NCI-H2171 treated with DMSO at 0.1 percent for 48 hours (cell line): ENCODE measurements around the gene MRPS18C.
"Not testable (repeated sequence)": the region's sequence is repeated elsewhere in the genome, so short reads cannot be mapped to it uniquely, and the experiment has no call there.

ENCODE experiments used
- DNase-seq: peaks from one replicate; lab custom pipeline; 2025; lab: John Stamatoyannopoulos, UW

MRPS18C gene

DNA sequence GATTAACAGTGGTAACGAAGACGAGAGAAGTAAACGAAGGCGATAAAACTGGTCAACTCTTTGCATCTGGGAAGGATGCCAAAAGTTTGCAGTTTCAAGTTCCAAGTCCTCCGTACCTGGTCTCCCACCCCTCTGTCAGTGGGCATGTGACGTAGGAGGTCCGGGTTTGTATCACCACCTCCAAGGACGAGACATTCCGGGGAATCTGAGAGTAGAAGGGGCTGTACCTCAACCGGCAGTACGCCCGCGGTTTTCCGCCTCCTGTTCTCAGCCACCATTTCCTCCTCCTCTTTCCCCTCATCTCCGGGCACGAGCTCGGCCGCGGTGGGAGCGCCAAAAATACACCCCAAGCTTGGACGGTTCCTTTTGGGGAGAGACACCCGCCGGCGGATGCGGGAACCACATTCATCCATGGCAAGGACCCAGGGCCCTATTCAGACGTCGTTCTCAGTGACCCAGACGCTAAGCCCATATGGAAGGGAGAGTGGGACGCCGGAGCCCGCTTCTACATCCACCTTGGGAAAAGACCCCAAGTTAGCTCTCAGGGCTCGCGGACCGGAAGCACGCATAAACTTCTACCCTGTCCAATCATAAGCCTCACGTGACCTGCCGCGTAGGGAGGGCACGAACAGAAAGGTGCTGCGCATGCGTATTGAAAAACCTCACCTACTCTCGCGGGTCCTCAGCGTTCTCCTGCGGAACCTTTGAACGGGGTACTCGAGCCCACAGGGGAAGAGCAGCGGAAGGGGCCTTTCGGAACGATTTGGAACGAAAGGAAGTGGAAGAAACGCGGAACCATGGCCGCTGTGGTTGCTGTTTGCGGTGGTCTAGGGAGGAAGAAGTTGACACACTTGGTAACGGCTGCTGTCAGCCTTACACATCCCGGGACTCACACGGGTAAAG is at the start of gene MRPS18C, which contains the start of gene HELQ:
Gene MRPS18C, plus strand, starts transcription at position 778 of the 903 bp plus-strand sequence. Its CDS starts 20 bp downstream, at position 798.
Gene HELQ, minus strand, starts transcription at position 543 of the 903 bp plus-strand sequence. Its CDS starts 130 bp downstream, at position 413.
- DNase-seq: peak; percentile 95

- no peak for DNase-seq
Observed at GRCh38 chr4:83408908-83409307, 47.0 kb upstream of the MRPS18C start.

GRCh38 chr4:83413676-83414075 is 42.2 kb upstream of the MRPS18C start:
- no peak for DNase-seq

DNA sequence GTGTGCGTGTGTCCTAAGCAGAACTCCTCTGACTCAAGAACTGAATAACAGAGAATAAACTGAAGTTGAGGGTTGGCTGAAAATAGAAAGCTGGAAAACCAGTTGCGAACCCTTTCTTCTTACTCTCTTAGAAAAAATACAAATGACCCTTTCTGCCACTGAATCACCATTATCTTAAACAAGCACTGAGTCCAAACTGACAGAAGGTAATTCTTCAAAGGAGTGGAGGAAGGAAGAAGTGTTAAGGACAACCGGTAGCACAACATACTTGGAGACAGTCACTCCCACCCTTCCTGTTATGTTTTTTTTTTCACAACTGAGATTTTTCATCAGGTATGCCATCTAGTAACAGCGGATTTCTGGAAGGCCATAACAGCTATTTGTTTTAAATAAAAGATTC is 38.3 kb upstream of the MRPS18C start:
- DNase-seq: no peak

- no peak for DNase-seq
Observed at GRCh38 chr4:83418211-83418610, 37.6 kb upstream of the MRPS18C start.

DNA sequence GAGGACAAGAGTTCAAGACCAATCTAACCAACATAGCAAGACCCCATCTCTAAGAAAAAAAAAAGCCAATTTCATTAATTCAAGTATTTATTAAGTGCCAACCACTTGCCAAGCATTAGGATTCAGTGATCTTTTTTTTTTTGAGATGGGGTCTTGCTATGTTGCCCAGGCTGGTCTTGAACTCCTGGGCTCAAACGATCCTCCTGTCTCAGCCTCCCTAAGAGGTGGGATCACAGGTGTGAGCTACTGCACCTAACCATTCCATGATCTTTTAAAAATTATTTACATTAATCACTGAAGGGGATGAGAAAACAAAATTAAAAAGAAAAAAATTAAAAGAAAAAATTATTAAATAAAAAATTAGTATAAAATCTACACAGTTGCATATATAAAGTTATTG is 24.7 kb upstream of the MRPS18C start:
- no peak for DNase-seq

GRCh38 chr4:83436680-83437079 is 19.2 kb upstream of the MRPS18C start:
- no peak for DNase-seq

DNA sequence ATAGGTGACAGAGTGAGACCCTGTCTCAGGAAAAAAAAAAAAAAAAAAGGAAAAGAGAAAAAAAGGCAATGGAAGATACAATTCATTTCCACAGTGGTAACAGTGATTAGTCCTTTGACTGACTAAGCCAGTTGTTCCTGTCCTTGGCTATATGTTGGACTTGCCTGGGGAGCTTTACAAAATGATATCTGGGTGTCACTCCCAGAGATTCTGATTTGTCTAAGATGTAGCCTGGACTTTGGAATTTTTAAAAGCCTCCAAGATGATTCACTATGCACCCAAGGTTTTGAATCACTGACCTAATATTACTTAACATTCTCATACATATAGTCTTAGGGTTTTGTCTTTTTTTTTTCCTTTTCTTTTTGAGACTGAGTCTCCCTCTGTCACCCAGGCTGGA is 17.1 kb upstream of the MRPS18C start:
- no peak for DNase-seq

DNA sequence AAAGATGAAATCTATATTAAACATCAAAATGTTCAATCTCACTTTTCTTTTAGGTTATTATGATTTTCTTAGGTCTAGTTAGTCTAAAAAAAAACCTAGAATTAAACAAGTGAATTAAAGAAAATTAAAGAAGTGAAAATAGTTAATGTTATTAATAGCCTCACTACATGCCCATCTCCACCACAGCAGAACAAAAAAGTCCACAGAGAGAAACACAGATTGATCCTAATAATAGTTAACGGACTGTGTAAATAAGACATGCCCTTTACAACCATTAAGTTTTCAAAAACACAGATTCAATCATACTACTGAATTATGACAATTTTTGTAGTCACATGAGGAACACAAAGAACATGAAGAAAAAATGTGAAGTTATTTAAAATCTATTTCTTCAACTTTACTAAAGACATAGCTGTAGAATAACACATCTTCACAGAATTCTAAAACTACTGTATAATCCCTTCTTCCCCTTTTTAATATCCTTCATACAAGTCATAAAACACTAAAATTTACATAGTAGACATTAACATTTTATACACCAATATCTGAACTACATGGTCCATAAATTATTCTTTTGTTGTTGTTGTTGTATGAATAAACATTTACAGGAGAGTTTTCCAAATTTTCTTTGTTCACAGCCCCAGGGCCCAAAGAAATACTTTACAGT is 15.6 kb upstream of the MRPS18C start:
- no peak for DNase-seq

DNA sequence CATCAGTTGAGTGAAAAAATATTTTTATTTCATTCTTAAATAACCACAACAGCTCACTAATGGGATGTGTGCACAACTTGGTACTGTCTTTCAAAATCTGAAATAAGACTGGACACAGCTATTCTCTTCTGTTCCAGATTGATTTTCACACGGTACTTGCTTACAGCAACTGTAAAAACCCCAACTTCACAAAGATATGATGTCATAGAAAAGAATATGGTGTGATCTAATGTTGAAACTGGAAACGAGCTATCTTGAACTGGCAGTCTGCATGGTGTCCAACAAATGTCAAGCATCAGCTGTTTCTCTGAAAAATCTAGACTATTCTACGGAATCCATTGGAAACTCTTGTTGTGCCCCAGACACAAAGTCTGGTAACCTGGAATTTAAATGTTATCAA is 15.0 kb upstream of the MRPS18C start:
- no peak for DNase-seq

- DNase-seq: no peak
Observed at GRCh38 chr4:83449009-83449408, 6.8 kb upstream of the MRPS18C start.

- DNase-seq: no peak
Observed at GRCh38 chr4:83454686-83455085, 1.2 kb upstream of the MRPS18C start.

- no peak for DNase-seq
Observed at GRCh38 chr4:83456184-83456501, 285 bp downstream of the MRPS18C start.

- DNase-seq: no peak
Observed at GRCh38 chr4:83473423-83473822, 17.6 kb downstream of the MRPS18C start.

DNA sequence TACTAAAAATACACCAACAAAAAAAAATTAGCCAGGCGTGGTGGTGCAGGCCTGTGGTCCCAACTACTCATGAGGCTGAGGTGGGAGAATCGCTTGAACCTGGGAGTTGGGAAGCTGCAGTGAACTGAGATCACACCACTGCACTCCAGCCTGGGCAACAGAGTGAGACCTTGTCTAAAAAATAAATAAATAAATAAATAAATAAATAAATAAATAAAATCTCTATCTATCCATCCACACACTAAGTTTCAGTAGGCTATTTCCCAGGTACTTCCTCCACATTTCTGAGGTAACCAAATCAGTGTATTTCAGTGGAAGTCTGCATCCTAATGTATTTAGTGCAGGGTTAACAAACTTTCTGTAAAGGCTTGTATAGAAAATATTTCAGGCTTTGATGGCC is 18.1 kb downstream of the MRPS18C start:
- DNase-seq: no peak

- DNase-seq: peak; percentile 84
Observed at GRCh38 chr4:83484500-83485461, 28.9 kb downstream of the MRPS18C start, which contains the start of gene ABRAXAS1. ABRAXAS1 (minus strand) TSS chr4:83485100; CDS start chr4:83485072, 28 bp downstream.

DNA sequence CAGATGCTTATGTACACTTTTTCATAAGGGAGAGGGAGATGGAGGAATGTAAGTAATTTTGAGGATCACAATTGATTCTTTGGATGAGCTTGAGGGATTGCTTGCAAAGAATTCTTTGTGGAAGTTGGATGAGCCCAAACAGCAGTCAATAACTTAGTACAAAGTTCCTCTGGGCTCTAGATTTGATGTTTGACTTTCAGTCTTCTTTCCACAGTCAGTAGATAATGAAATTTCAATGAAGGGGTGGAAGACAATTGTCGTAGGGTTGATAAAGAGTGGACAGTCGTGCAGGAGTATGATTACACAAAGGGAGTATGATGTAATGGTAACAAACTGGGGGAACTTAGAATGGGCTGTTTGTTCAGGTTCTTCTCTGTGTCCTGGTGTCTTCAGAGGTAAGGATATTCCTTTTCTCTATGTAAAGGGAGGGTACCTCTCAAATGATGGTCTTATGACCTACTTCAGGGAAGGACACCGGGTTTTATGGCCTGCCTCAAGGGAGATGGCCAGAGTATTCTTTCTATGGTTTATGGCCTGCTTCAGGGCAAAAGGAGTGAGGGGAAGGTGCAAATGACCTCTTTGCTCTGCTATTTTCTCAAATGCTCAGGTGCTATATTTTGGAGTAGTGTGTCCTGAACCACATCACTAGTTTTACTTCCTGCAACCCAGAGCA is 30.7 kb downstream of the MRPS18C start:
- DNase-seq: no peak

DNA sequence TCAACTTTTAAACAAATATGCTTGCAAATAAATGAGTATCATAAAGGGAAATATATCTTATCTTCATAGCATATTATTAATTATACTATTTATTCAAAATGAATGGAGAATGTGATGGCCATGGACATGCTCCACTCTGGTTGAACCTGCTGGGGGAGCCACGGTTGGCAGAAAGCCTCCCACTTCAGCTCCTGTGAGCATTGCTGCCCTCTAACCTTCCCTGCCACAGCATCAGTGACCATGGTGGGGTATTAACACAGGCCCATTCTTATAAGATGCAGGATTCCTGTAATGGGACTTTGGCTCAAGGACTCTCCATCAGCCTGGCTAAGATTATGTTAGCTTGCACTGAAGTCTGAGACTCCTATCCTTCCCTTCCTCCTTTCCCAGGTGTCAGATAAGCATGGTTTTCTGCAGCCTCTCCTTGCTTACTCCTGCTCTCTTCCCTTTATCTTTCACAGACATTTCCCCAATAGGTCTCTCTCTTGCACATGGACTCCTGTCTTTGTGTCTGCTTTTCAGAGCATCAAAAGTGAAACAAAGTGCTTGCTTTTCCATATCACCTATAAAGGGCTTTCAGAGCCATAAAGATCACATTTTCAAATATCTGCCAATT is 34.0 kb downstream of the MRPS18C start:
- DNase-seq: no peak

- DNase-seq: no peak
Observed at GRCh38 chr4:83490876-83491450, 35.1 kb downstream of the MRPS18C start.

DNA sequence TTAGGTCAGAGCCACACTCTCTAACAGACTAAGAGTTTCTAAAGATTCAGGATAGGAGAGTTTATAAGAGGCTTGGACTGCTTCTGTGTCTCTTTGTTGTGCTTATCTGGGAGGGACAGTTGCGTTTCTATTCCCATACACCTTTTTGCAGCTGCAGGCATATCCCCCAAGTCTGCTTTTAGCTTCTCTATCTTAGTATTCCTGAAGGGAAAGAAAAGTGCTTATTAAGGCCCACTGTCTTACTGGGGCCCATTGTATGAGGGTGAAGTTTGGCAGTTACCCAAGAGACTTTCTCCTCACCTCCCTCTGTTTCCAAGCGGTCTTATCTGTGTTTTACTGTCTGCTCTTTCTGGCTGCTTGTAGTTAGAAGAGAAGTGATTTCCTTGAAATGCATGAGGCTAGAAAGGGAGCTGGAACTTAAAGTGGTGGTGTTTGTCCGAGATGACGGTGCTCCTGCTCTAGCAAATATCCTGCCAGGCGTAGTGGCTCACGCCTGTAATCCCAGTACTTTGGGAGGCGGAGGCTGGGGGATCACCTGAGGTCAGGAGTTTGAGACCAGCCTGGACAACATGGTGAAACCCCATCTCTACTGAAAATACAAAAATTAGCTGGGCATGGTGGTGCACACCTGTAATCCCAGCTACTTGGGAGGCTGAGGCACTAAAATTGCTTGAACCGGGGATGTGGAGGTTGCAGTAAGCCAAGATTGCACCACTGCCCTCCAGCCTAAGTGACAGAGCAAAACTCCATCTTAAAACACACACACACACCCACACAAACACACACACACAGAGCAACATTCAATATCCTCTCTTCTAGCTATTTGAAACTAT is 40.4 kb downstream of the MRPS18C start:
- DNase-seq: not testable (repeated sequence)
